A549 treated with AZD2906 at 1 μM for 4 hours (cell line): ENCODE data around the gene RPS27. TPM values are rescaled to one million over a fixed set of nuclear protein-coding genes. Genes with fewer than 3 reads are reported as not detected.

Experiments used
- total RNA-seq: library from RNA; stranded (reverse); fragments of 200-300 nt; extraction: Qiagen RNA extraction; gene quantifications from 5 replicates; pipeline ENCODE4 v1.2.3, GENCODE V29; 2022

The RPS27 gene
- total RNA-seq = 4,364 to 6,762 TPM (median 4,498 TPM) in 5 replicates

DNA sequence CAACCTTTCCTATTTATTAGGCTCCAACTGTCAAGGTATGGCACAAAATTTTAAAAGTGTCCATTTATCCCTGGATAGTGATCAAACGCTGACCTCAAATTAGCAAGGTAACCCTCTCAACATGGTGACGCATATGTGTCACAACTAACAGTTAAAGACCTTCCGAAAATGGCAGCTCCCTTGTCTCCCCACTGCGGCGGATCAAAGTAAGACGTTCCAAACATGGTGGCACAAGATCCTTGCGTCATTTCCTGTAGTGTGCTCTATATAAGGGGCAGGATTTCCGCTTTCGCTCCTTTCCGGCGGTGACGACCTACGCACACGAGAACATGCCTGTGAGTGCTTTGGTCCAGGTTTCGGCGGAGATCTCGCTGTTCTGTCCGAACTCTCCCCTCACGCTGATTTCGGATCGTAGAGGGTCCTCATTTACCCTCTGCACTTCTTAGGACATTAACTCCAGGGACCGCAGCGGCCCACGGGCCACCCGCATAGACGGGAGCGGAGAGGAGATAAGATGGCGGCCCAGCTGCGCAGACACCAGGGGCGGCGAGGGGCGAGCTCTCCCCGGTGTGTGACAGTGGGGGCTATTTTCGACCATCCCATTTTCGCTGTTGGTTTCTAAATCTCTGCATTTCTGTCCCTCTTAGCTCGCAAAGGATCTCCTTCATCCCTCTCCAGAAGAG lies at the start of gene RPS27:
RPS27 (plus strand) TSS at position 295 of the 683 bp plus-strand sequence; CDS start at position 330, 35 bp downstream.

DNA sequence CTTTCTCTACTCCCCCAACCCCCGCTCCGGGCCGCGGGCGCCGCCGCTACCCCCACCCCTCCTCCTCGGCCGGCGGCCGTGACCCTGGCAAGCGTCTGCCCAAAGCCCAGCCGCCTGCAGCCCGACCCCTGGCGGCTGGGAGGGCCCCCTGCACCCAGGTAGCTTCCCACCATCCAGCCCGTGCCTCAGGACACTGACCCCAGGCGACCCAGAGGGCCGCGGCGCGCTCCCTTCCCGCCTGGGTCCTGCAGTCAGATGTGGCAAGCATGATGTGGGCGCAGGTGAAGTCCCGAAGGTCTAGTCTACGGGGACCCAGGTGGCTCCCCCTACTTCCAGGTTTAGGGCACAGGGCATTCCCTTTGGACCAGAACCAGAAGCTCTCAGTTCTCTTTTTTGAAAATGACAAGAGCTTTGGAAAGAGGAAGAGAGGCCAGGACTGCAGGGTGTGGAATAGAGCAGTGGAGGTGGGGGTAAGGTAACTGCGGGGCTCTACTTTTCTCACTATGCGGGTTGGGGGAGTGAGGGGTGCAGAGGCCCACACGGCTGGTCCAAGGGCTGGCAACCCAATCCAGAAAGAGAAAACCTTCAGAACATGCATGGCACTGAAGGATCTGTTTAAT lies 43.8 kb upstream of the RPS27 start, which contains the start of gene DENND4B:
DENND4B (minus strand) TSS at position 97 of the 620 bp plus-strand sequence. CDS start 2,344 bp downstream, outside the sequence.

DNA sequence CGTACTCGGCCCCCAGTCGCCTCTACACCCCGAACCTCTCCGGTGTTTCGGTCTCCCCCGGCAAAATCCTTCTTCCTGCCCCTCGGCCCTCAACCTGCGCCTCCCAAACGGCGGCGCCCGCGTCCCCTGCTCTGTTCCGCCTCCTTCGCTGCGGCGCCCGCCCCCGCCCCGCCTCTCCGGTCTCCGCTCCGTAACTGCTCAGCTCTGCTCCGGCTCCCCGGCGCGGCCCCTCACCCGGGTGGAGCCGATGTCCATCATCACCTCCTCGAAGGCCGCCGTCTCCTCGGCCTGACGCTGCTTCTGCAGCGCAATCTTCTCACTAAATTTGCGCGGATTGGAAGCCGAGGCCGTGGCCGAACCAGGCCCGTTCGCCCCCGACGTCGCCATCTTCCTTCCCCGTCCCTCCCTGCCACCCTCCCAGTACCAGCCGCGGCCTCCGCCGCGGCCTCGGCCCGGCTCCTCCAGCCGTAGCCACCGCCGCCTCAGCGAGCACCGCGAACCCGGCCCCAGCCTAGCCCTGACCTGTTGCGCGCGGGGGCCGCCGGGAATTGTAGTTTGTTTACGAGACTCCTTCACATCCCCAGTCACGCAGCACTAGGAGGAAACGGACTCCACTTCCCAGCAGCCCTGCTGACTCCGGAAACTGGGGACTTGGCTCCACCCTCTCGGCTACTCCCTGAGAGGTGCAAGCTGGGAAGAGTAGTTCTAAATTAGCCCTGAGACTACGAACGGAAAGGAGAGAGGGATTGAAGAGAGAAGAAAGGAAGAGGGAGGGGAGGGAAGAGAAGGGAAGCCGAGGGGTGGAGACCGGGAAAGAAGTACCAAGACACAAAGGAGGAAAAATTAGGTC lies 32.2 kb upstream of the RPS27 start, which contains the start of gene CRTC2:
CRTC2 (minus strand) TSS at position 502 of the 850 bp plus-strand sequence; CDS start at position 387, 115 bp downstream.

DNA sequence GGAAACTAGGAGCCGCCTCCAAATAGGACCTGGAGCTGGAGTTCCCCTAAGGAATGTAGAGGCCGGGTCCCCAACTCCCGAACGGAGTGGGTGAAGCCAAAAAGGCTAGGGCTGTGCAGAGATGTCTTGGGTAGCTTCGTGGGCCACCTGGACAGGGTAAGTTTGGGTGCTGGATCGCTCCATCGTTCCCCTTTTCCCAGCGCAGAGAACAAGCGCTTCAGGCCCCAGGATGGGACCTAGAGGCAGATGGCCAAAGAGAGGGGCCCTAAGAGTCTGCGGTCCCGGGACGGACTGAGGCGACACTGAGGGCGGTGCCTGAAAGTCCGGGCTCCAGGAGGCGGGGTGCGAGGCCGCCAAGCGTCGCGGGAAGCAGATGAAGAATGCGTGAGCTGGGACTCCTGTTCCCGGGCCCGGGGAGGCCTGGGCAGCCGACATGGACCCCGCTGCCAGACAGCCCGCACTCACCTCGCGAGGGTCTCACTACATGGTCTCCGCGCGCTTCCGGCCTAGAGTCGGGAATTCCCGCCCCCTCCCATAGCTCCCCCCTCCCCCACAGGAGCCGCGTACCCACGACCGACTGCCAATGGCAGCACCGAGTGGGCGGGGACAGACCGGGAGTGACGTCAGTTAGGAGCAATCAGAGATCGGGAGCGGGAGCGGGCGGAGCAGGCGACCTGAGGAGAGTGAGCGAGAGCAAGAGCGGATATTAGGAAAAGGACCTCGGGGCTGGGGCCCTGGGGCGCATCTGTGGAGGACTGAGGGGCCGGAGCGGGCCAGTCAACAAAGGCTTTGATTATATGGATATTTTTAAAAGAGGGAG lies 27.3 kb upstream of the RPS27 start, which contains the start of gene SLC39A1:
SLC39A1 (minus strand) TSS at position 508 of the 820 bp plus-strand sequence. CDS start 822 bp downstream, outside the sequence.

DNA sequence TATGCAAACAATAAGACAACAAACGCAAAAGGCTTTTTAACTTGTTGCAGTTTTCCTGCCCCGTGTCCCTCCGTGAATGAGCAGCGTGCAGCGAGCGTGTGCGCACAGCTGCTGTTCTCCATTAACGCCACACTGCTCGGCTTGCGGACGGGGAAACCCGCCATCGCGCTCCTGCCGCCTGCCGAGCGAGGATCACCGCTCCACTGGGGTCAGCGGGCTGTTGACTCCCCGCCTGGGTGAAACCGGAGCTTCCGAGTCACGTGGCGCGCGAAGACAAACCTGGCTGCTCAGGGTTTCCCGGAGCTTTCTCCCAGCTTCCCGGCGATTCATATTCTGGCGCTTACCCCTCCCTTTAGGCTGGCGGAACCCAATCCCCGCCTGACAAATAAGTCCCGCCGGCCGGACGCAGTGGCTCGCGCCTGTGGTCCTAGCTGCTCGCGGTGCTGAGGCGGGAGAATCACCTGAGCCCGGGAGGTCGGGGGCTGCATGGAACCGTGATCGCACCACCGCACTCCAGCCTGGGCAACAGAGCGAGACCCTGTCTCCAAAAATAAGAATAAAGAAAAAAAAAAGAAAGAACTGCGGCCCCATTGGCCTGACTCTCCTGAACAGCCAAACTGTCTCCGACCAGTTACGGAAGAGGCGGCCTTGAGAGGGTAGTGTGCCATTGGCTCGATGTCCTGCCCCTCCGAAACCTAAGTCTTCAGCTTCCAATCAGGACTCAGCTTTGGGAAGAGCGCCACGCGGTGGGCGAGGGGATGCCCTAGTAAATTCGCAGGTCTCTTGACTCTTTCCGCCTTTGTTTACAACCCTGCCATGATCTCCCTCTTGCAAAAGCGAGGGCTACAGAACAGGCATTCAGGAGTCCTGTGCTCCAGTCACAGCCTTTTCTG lies 23.2 kb upstream of the RPS27 start, which contains the start of gene CREB3L4:
CREB3L4 (plus strand) TSS at position 796 of the 893 bp plus-strand sequence. CDS start 624 bp downstream, outside the sequence.

DNA sequence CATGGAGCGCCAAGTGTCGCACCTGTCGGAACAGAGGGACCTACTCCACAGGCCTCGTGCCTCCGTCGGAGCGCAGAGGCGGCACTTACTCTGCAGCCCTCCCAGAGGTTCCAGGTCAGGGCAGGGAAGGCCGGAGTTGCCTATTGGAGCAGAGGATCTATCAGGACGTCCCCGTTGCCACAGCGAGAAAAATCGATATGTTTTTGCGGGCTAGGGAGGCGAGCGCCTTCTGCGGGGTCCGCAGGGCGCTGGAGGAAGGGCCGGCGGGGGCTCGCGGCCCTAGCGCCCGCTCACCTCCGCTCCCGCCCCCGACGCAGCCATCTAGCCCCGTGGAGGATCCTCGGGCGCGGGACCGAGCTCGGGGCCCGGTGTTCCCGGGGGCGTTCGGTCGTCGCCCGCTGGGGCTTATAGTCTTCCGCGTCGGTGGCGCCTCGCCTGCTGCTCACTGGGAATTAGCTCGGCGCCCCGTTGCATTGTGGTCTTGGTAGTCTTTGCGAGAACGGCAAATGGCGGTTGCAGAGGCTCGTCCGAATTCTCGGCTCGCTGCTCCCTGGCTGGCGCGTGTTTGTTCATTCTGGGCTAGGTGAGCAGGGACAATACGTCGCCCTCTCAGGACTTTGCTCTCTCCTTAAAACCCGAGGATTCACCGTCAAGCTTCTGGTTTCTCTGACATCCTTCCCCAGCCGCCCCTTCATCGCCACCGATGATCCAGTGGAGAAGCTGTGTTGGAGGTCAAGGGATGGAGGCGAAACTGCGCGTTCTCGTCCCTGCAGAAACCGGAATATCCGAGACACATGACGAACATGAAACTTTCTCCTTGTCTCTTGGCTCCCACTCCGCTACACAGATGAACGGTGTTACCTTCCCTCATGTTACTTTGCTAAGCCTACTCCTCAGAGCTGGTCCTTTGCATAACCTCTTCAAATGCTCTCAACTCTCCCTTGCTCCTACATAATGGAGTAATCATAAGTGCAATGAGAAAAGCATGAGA lies 13.0 kb upstream of the RPS27 start, which contains the start of gene JTB:
JTB (minus strand) TSS at position 425 of the 991 bp plus-strand sequence; CDS start at position 3, 422 bp downstream.

DNA sequence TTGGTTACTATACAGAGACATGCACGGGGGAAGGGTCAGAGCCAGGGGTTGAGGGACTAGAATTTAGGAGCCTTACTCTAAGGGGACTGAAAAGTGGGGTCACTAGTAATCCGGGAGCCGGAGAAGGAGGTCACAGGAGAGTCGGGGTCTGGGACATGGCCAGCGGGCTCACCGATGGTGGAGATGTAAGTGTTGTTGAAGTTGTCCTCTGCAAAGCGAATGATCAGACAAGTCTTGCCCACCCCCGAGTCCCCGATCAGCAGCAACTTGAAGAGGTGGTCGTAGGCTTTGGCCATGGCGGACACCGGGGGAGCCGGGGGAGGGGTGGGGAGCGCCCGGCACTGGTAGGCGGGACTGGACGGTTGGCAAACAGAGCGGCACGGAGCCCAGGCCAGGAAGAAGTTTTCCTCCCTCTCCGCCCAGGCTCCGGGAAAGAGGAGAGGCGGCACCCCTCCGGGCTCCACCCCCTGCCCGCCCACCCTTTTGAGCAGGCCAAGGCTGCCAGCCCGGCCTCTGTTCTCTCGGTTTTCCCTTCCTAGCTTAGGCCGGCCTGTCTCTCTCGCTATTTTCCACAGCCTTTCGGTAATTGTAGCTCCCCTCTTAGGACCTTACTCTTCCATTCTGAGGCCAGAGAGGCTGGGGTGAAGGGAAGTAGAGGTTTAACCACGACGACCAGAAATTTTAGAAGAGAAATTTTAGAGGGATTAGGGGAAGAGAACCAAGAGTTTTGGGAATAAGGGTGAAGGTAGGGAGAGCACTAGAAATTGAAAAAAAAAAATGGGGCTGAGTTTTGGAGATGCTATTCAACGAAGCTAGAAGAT lies 4.4 kb upstream of the RPS27 start, which contains the start of gene RAB13:
RAB13 (minus strand) TSS at position 399 of the 821 bp plus-strand sequence; CDS start at position 296, 103 bp downstream.

Other genes starting within 250 kb of the RPS27 start
- gene SLC27A3, start 215.4 kb upstream of the RPS27 start, total RNA-seq = 1.1 to 2.0 TPM (median 1.5 TPM) in 5 replicates
- gene GATAD2B, start 67.8 kb upstream of the RPS27 start, total RNA-seq = 7.4 to 10.2 TPM (median 8.7 TPM) in 5 replicates
- gene DENND4B, start 44.0 kb upstream of the RPS27 start, total RNA-seq = 26.8 to 35.4 TPM (median 31.5 TPM) in 5 replicates
- 28.3 to 41.0 TPM (median 39.4 TPM) in 5 replicates for gene CRTC2, start 32.1 kb upstream of the RPS27 start, total RNA-seq
- 155 to 163 TPM (median 161 TPM) in 5 replicates for gene SLC39A1, start 27.2 kb upstream of the RPS27 start, total RNA-seq
- gene CREB3L4, start 22.9 kb upstream of the RPS27 start, total RNA-seq = 9.0 to 10.8 TPM (median 10.0 TPM) in 5 replicates
- gene JTB, start 13.1 kb upstream of the RPS27 start, total RNA-seq = 103 to 161 TPM (median 144 TPM) in 5 replicates
- 128 to 149 TPM (median 134 TPM) in 5 replicates for gene RAB13, start 4.4 kb upstream of the RPS27 start, total RNA-seq
- gene NUP210L, start 164.3 kb downstream of the RPS27 start, total RNA-seq = not detected in 5 replicates
- 457 to 634 TPM (median 478 TPM) in 5 replicates for gene TPM3, start 201.3 kb downstream of the RPS27 start, total RNA-seq
- gene CFAP141, start 215.6 kb downstream of the RPS27 start, total RNA-seq = 0.37 TPM in 1 of 5 replicates, not detected in the others
- gene UBAP2L, start 230.2 kb downstream of the RPS27 start, total RNA-seq = 102 to 107 TPM (median 105 TPM) in 5 replicates